ENCODE data around the gene PRDM7. TPM values are rescaled to one million over a fixed set of nuclear protein-coding genes. Genes with fewer than 3 reads are reported as not detected.
A peak's percentile ranks its signal among the peaks of the same experiment; 100 is the strongest.

The PRDM7 gene
- total RNA-seq, 2 experiments from 2014 or later: not detected

DNA sequence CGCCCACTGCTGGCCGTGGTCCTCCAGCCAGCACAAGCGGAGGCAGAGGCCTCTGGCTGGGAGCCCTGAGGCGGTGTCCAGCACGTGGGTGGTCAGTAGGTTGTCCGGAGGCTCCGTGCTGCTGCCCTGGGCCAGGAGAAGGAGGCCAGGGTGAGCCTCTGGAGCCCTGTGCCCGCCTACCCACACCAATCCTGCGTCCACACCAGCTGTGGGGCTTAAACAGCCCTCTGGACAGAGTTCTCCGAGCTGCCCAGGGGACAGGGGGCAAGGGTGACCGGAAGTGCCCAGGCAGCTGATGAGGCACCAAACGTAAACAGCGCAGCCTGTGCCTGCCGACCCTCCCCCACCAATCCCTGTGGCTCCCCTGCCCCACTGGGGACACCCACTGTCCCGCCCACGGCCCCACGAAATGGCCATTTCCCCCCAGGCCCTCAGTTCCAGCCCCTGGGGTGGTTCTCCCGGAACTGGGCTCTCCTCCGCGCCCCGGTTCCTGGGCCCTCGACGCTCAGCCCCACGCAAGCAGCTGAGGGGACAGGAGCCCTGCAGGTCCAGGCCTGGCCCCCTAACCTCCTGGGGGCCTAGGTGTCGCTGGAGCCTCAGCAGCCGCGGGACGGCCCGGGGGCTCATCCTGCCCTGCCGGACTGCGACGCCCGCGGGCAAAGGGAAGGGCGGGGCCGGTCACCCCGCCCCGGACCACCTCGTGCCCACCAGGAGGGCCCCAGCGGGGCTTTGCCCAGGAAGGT, 30.0 kb downstream of the PRDM7 start:
- ATAC-seq (peak; percentile 34), DNase-seq (no peak)
- intact Hi-C loops (cut with micrococcal nuclease): no loop called here
- Mint-ChIP-seq H3K27me3 (peaks cover 14% of the 10 kb centered on the region), H3K27ac (no peak overlapping the region), H3K9me3 (no peaks in the 10 kb centered on the region), H3K4me1 (ENCODE audit: low read depth) (peaks cover 7% of the 10 kb centered on the region), H3K4me3 (no peak overlapping the region), H3K36me3 (ENCODE audit: low read depth) (no peaks in the 10 kb centered on the region)
- TF ChIP-seq, protein P1, sequence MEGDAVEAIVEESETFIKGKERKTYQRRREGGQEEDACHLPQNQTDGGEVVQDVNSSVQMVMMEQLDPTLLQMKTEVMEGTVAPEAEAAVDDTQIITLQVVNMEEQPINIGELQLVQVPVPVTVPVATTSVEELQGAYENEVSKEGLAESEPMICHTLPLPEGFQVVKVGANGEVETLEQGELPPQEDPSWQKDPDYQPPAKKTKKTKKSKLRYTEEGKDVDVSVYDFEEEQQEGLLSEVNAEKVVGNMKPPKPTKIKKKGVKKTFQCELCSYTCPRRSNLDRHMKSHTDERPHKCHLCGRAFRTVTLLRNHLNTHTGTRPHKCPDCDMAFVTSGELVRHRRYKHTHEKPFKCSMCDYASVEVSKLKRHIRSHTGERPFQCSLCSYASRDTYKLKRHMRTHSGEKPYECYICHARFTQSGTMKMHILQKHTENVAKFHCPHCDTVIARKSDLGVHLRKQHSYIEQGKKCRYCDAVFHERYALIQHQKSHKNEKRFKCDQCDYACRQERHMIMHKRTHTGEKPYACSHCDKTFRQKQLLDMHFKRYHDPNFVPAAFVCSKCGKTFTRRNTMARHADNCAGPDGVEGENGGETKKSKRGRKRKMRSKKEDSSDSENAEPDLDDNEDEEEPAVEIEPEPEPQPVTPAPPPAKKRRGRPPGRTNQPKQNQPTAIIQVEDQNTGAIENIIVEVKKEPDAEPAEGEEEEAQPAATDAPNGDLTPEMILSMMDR (IDR thresholded peaks at IDR 0.05): no peak
- CTCF ChIA-PET: no interaction called here
- POLR2A ChIA-PET: interaction anchor here (1.1 kb wide), 1 partner anchor 9 kb away, joined by 3 read pairs; no protein-coding TSS in a partner anchor

DNA sequence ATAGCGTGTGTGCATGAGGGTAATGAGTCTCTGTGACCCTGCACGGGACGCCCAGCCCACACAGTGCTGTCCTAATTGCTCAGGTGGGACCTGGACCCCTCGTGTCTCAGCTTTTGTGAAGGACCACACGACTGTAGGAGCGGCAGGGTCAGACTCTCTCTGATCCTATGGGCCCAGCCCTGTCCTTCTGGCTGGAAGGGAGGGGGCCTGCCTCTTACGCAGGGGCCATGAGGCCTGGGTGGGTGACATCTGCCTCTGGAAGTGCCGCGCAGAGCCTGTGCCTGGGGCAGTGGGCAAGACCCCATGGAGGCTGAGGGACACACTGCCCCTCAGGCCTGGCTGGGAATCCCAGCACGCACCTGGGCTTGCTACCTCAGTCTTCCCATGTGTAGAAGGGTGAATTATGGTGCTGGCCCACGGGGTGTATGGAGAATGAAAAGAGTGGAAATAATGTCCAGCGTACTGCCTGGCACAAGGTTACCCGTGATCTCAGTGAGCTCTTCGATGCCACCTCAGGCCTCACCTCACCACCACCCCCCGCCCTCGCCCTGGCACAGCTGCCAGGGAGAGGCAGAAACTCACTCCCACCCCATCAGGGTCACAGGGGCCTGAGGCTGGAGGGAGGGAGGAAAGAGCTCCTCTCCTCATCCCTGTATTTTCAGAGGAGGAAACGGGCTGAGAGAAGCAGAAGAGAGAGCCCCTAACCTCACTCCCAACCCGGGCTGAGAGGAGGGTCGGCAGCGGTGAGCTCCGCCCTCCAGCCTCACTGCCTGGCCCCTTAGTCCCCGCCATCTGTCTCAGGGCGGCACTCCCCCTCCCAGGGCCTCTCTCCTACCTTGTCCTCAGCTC, 30.8 kb downstream of the PRDM7 start:
- DNase-seq (no peak), ATAC-seq (peak; percentile 25)
- CTCF ChIA-PET: no interaction called here
- H3K9me3 Mint-ChIP-seq: no peaks in the 10 kb centered on the region
- intact Hi-C loops (cut with micrococcal nuclease): no loop called here
- H3K27me3 Mint-ChIP-seq: peaks cover 14% of the 10 kb centered on the region
- H3K36me3 Mint-ChIP-seq (ENCODE audit: low read depth): no peaks in the 10 kb centered on the region
- TF ChIP-seq, protein P1 (IDR thresholded peaks at IDR 0.05): no peak
- POLR2A ChIA-PET: interaction anchor here (1.1 kb wide), 1 partner anchor 10 kb away, joined by 3 read pairs; no protein-coding TSS in a partner anchor
- no peak overlapping the region for H3K4me3 Mint-ChIP-seq
- peaks cover 7% of the 10 kb centered on the region for H3K4me1 Mint-ChIP-seq (ENCODE audit: low read depth)
- no peak overlapping the region for H3K27ac Mint-ChIP-seq

DNA sequence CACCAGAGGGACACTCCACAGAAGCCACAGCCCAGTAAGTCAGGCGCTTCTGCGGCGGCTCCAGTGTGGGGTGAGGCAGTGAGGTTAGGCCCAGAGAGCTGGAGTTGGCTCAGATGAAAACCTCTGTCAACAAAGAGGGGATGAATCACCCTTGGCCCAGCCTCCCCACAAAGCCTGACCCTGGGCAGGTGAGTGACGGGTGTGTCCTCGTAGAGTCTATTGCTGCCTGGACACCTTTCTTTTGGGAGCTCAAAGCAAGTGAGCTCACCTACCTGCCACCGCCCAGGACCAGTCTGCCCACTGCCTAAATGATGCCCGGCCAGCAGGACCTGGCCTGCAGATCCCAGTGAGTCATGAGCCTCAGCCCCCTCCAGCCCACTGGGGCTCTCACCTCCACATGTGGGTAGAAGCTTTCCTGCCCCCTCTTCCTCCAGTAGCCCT, 33.0 kb downstream of the PRDM7 start:
- Mint-ChIP-seq H3K27ac (no peak overlapping the region), H3K36me3 (ENCODE audit: low read depth) (no peaks in the 10 kb centered on the region), H3K4me1 (ENCODE audit: low read depth) (peaks cover 7% of the 10 kb centered on the region), H3K27me3 (peaks cover 14% of the 10 kb centered on the region), H3K4me3 (no peak overlapping the region), H3K9me3 (no peaks in the 10 kb centered on the region)
- ChIA-PET CTCF (interaction anchor here (1.0 kb wide), 1 partner anchor 38 kb away, joined by 4 read pairs; no protein-coding TSS in a partner anchor), POLR2A (interaction anchor here (1.4 kb wide), 1 partner anchor 48 kb away, joined by 3 read pairs; no protein-coding TSS in a partner anchor)
- ATAC-seq: no peak
- DNase-seq: no peak
- intact Hi-C loops (cut with micrococcal nuclease): no loop called here
- TF ChIP-seq, protein P1 (IDR thresholded peaks at IDR 0.05): no peak

DNA sequence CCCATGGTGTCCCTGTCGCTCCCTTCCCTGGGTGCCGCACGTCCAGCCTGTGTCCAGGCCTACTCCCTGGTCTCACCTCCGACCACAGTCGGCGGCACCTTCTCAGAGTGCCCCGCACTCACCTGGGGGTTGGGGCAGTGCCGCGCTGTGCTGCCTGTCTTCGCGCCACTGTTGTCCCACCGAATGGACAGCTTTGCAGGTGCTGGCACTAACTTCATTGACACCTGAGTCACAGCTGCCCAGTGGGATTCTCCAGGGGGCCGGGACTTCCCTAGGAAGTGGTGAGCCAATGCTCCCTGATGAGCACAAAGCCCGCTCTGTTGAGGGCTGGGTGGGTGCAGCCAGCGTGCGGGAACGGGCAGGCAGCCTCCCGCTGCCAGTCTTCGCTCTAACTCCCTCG, 33.6 kb downstream of the PRDM7 start:
- Mint-ChIP-seq H3K9me3 (no peaks in the 10 kb centered on the region), H3K4me1 (ENCODE audit: low read depth) (peaks cover 5% of the 10 kb centered on the region), H3K27me3 (peaks cover 11% of the 10 kb centered on the region), H3K4me3 (no peak overlapping the region), H3K36me3 (ENCODE audit: low read depth) (no peaks in the 10 kb centered on the region), H3K27ac (no peak overlapping the region)
- DNase-seq: no peak
- no peak for ATAC-seq
- CTCF ChIA-PET: interaction anchor here (1.0 kb wide), 1 partner anchor 39 kb away, joined by 4 read pairs; no protein-coding TSS in a partner anchor
- POLR2A ChIA-PET: interaction anchor here (1.0 to 1.4 kb wide), 2 partner anchors 31 to 47 kb away, joined by 3 read pairs; no protein-coding TSS in a partner anchor
- intact Hi-C loops (cut with micrococcal nuclease): no loop called here
- TF ChIP-seq, protein P1 (IDR thresholded peaks at IDR 0.05): no peak

Measured in activated CD8-positive, alpha-beta T cell treated with anti-CD3 and anti-CD28 coated beads for 36 hours (primary cell).